ENCODE measurements around the gene CD163L1.

CD163L1 gene

DNA sequence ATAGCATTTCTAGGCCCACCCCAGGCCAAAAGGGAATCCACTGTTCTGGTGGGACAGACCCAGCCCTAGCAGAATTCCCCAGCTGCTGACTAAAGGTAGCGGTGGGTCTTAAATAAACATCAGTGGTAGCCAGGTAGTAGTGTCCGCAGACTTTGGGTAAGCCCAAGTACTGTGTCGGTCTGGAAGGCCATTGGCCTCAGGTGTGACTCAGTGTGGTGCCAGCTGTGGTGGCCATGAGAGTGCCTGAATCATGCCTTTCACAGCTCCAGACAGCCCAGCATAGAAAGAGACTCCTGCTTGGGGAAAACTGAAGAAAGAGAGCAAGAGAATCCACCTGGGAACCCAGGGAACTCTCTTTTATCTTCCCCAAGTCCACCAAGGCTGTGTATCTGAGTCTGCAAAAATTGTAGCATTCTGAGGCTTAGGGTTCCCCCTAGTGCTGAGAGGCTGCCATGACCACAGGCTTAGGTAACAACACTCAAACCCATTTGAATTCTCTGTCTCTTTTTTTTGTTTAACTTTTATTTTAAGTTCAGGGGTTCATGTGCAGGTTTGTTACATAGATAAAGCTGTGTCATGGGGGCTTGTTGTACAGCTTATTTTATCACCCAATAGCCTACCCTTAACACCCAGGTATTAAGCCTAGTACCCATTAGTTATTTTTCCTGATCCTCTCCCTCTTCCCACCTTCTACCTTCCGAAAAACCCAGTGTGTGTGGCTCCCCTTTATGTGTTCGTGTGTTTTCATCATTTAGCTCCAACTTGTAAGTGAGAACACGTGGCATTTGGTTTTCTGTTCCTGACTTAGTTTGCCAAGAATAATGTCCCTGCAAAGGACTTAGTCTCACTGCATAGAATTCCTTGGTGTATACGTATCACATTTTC lies 16.7 kb upstream of the CD163L1 start:
- TF ChIP-seq, protein P1, sequence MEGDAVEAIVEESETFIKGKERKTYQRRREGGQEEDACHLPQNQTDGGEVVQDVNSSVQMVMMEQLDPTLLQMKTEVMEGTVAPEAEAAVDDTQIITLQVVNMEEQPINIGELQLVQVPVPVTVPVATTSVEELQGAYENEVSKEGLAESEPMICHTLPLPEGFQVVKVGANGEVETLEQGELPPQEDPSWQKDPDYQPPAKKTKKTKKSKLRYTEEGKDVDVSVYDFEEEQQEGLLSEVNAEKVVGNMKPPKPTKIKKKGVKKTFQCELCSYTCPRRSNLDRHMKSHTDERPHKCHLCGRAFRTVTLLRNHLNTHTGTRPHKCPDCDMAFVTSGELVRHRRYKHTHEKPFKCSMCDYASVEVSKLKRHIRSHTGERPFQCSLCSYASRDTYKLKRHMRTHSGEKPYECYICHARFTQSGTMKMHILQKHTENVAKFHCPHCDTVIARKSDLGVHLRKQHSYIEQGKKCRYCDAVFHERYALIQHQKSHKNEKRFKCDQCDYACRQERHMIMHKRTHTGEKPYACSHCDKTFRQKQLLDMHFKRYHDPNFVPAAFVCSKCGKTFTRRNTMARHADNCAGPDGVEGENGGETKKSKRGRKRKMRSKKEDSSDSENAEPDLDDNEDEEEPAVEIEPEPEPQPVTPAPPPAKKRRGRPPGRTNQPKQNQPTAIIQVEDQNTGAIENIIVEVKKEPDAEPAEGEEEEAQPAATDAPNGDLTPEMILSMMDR (IDR thresholded peaks at IDR 0.05; ENCODE audit: low read depth, low read length): peak; percentile 97
- H3K4me3 ChIP-seq (ENCODE audit: low read depth, low read length): no peak overlapping the region

DNA sequence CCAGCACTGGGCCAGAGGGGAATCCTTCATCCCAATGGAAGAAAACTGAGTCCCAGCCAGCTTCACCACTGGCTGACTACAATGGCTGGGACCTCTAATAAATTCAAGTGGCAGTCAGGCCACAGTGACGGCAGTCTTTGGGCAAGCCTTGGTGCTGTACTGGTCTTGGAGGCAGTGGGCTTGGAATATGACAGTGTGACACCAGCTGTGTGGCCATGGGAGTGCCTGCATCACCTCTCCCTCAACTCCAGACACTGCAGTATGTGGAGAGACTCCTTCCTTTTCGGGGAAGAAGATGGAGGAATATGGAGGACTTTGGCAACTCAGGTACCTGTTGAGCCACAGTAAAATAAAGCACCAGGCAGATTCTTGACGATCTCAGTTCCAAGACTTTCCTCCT lies 16.0 kb upstream of the CD163L1 start:
- TF ChIP-seq, protein P1 (IDR thresholded peaks at IDR 0.05; ENCODE audit: low read depth, low read length): no peak
- no peak overlapping the region for H3K4me3 ChIP-seq (ENCODE audit: low read depth, low read length)

DNA sequence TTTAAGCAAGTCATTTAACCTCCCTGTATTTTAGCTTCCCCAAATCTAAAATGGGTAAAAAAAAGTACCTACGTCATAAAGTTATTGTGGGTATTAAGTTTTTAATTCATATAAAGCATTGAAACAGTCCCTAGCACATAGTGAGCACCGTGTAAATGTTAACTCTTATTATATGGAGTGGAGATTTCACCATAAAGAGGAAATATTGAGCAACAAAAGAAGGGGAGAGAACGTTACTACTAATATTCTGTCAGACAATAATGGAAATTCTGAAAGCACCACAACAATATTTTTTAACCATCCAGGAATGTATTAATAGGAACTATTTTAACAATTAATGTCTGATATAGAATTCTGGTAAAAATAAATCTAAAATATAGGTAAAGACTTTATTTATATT lies 7.8 kb upstream of the CD163L1 start:
- H3K4me3 ChIP-seq (ENCODE audit: low read depth, low read length): no peak overlapping the region
- TF ChIP-seq, protein P1 (IDR thresholded peaks at IDR 0.05; ENCODE audit: low read depth, low read length): no peak

DNA sequence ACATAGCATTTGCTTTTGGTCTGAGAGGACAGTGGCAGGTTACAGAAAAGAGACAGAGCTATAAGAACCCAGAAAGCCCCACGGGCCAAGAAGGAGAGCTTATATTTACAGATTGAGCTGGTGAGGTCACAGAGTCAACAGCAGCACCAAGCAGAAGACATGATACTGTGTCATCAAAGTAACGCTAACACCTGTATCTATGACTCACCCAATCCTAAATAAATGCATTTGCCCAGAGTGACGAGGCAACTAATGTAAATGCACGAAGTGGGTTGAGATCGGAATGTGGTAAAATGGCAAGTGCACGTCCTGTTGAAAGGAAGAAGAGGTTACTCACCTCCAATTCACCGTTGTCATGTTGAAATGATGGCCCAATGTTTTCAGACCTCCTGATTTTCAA lies 6.7 kb upstream of the CD163L1 start:
- H3K4me3 ChIP-seq (ENCODE audit: low read depth, low read length): no peak overlapping the region
- TF ChIP-seq, protein P1 (IDR thresholded peaks at IDR 0.05; ENCODE audit: low read depth, low read length): no peak

DNA sequence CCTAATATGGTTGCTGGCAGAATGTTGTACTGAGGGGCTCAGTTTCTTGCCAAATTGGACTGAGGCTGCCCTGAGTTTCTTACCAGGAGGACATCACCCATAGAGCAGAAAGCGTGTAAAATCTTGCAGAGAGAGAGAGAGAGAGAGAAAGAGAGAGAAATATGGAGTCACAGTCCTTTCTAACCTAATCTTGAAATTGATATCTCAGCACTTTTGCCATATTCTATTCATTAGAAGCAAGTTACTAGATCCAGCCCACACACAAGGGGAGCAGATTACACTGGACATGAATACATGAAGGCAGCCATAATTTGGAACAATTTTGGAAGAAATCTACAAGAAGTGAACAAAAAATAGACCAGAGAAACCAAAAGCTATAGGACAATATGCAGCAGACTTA lies 4.1 kb upstream of the CD163L1 start:
- no peak overlapping the region for H3K4me3 ChIP-seq (ENCODE audit: low read depth, low read length)

DNA sequence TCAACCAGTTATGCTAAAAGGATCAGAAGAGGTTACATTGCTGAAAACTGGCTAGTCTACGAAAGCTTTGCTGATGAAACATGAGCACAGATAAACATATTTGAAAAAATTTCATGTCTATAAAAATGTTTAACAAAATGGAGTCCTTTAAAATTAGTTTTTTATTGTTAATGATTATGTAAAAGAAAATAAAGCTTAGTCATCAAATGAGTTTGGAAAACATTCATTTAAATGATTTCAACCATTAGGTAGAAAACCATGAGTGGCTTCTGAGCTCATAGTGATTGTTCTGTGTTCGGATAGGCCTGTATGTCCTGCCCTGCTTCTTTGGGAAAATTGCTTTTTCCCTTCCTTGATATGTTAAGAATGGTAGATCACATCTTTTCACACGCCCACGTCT lies 584 bp upstream of the CD163L1 start:
- no peak overlapping the region for H3K4me3 ChIP-seq (ENCODE audit: low read depth, low read length)
- TF ChIP-seq, protein P1 (IDR thresholded peaks at IDR 0.05; ENCODE audit: low read depth, low read length): no peak

More for the DNA sequence above, 4.1 kb upstream of the CD163L1 start:
- TF ChIP-seq, protein P1 (IDR thresholded peaks at IDR 0.05; ENCODE audit: low read depth, low read length): no peak

DNA sequence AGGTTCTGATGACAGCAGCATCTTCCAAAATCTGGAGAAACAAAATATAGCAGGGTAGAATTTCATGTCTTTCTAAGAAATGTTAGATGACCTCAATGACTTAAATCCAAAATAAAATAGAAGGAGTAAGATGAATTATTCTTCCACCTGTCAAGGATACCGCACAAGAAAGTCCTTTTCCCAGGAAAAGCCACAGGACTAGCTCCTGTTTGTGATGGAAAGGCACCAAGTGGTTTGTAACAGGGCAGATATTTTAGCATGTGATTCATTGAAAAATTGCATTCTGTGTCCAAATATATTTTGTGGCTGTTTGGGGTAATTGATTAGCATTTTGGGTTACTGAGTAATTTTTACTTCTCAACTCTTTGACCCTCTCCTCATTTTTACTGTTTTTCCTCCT lies 2.7 kb downstream of the CD163L1 start:
- H3K4me3 ChIP-seq (ENCODE audit: low read depth, low read length): no peak overlapping the region
- TF ChIP-seq, protein P1 (IDR thresholded peaks at IDR 0.05; ENCODE audit: low read depth, low read length): no peak
